Stimulated activated CD4-positive, alpha-beta T cell treated with anti-CD3 and anti-CD28 coated beads, Interleukin-4, amount 100 ng/mL, for 48 hours (primary cell): ENCODE results near the gene WEE1.
A peak's percentile ranks its signal among the peaks of the same experiment; 100 is the strongest.
"Not testable (repeated sequence)": the region's sequence is repeated elsewhere in the genome, so short reads cannot be mapped to it uniquely, and the experiment has no call there.

Experiments
- DNase-seq, 2 donors: peaks; one replicate each; pipeline ENCODE4 v3.0.0-alpha.2; 2020; ENCODE audit warnings: low read depth in 2 of 2

Gene WEE1

DNA sequence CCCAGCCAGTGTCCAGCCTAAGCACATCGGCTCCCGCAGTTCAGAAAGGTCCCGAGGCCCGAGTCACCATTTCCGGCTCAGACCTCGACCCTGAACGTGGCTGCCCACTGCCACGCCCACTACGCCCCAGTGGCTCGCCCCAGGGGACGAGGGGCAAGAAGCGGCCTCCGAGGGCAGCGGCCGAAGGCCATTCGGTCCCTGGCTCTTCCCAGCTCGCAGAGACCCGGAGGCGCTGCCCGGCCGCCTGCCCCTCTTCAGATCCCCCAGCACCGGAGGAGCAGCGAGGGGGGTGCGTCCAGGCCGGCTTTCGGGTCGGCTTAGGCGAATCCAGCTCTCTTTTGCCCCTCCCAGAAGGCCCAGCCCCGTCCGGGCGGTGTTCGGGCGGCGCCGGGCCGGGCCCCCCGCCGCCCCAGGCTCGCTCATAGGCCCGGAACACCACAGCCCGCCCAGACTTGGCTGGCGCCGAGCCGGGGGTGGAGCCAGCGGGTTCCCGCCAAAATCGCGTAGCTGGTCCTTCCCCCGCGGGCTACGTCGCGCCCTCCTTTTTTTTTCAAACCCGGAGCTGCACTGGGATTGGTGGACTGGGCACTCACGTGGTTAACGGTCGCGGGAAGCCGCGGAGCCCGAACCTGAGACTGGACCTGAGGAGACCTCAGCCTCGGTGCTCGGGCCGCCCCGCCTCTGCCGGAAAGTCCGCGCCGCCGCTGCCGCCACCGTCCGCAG lies at the start of gene WEE1:
Gene WEE1 (plus strand): TSS at position 619 of the 723 bp plus-strand sequence. CDS start 264 bp downstream, outside the sequence.
- DNase-seq: peak; percentile 97

DNA sequence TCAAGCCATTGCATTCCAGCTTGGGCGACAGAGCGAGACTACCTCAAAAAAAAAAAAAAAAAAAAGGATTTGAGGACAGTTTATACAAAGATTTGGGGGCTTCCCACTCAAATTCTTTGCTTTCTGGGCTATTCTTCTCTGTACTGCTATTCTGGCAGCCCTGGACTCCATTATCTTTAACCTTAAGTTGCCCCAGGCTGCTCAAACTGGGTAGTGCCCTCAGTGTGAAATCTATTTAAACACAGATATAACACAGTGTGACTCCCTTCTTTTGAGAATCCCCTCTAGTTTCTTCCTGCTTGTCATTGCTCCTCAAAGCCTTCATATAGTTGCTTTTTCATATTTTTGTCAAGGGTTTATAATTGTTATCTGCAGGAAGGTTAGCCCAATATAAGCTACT lies 49.5 kb upstream of the WEE1 start:
- DNase-seq: no peak

DNA sequence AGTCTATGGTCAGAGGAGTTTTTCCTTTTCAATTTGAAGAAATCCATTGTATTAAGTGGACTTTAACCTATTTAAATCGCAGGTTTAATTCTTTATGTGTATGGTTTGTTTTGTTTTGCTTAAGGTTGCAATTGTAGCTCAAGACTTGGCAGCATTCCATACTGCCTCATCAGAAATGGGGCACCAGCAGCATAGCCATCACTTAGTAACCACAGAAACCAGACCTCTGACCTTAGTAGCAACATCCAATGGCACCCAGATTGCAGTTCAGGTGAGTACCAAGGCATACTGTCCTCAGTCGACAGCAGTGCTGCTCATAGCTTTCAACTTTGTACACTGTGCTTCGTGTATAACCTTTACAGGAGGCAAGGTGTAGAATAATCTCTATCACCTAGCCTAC lies 48.4 kb upstream of the WEE1 start:
- no peak for DNase-seq

DNA sequence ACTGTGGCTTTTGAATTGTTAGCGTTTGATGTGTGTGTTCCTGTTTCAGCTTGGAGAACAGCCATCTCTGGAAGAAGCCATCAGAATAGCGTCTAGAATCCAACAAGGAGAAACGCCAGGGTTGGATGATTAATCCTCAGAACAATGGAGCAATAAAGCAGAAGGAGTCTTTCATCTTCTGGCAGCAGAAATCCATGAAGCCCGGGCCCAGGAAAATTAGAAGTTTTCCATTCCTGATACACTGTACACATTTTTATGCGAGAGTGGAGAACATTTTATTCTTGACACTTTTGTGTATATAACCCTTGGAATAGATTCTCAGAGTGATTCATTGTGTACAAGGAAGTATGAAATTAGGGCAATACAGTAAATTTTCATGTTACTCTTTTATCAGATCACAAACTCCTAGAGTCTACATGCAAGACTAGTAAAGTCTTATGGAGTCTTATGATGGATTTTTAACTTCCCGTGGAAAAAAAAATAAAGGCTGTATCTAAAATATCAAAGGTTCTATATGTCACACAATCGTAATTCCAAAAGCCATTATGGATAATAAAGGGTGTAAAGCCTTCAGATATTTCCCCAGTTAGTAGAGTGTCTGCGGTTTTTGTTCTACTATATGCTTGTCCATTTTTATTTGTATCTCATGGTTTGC lies 45.9 kb upstream of the WEE1 start:
- DNase-seq: no peak

DNA sequence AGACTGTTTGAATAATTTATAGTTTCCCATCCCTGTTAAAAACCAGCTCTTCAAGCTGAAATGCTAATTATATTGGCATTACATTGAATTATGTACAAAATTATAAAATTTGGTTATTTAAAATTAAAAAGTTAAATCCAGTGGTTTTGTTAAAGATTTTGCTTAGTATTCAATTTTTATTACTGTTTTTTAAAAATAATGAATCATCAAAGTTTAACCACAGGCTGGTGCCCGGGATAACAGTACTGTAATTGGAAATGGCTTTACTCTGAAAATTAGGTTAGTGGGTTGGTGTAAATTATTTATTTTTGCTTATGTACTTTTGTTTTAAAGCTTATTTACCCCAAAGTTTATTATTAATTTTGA lies 45.4 kb upstream of the WEE1 start:
- no peak for DNase-seq

DNA sequence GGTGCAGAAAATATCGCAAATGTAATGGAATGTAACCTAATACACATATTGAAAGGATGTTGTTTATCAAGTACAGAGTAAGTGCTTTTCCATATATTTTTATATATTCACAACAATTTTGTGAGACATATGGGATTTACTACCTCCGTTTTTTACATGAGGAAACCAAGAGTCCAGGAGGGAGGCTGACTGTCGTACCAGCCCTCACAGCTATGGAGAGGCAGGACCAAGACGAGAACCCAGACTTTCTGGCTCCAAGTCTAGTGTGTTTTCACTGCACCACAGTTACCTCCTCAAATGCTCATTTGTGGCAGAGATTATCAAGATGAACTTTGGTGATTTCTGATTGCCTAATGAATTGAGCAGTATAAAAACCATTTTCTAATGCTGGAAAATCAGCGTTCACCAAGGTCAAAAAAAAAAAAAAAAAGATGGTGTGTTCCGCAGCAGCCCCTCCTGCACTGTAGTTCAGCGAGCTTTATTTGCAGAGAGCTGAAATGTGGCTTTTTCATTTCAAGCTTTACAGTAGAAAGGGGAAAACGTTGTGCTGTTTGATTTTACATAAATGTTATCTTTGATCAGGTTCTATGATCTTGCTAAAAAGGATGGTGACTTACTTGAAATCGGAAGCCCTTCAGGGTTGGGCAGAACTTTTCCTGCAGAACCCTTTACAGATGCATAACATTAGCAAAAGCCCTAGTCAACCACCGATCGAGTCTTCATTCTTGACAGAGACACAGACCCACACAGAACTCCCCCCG lies 44.7 kb upstream of the WEE1 start:
- no peak for DNase-seq

DNA sequence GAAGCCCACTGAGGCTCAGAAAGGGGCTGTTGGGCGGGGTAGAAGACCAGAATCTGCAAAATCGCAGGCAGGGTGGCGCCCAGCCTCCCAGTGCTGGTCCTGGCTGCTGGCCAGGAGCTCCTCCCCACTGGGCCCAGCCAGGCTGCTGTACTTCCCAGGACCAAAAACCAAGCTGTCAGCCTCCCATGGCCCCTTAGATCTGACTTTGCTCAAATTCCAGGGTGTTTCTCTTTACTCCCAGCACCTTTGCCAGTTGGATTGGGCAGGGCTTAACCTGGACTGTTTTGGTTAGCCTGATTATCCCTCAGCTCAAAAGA lies 44.2 kb upstream of the WEE1 start:
- DNase-seq: no peak

DNA sequence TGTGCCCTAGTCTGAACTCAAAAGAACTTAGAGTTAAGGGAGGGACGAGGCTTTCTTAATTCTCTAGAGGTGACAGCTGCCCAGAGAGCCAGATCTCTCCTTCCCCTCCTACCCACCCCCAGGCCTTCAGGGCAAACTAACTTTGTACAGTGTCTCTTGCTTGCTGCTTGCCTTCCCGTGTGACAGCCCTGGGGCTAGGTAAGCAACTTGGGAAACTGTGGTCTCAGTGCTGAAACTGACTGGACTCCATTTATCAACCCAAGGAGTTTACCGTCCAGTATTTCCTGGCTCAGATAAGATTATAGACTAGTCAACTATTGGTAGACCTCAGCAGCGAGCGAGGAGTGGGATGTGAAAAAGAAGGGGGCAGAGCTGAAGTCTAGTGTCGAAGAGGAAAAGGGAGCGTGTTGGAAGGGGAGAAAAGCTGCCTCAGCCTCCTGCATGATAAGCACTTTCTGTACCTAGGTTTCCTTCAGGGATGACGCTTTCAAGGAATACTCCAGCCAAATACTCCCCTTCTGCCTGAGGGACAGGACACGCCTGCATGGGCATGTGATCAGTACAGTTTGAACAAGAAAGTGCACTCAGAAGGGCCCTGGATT lies 43.3 kb upstream of the WEE1 start:
- no peak for DNase-seq

DNA sequence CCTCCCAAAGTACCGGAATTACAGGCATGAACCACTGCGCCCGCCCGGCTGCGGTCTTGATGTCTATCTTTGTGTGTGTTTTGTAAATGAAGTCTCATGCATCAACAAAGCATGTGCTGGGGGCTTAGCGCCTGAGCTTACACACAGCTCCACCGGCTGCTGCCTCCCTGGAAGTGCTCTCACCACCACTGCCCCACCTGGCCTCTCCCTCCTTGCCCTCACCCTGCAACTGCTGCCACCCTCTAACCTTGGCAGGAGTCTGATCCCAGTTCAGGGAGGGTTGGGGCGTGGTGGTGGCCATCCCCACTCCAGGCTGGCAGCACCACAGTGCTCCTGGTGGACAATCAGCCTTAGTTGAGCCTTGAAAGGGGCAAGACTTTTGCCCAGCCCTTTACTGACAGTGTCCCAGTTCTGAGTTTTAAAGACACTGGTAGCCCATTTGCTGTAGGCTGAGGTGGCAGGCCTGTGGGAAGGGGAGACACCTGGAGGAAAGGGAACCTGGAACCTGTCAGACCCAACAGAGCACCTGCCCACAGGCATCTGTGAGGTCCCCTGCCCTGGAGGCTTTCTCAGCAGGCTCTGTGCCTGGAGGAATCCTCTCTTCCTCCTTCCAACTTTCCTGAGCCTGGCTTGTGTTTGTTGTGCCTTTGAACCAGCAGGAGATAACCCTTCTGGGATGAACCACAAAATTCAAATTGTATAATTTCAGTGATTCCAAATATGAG lies 42.4 kb upstream of the WEE1 start:
- no peak for DNase-seq

DNA sequence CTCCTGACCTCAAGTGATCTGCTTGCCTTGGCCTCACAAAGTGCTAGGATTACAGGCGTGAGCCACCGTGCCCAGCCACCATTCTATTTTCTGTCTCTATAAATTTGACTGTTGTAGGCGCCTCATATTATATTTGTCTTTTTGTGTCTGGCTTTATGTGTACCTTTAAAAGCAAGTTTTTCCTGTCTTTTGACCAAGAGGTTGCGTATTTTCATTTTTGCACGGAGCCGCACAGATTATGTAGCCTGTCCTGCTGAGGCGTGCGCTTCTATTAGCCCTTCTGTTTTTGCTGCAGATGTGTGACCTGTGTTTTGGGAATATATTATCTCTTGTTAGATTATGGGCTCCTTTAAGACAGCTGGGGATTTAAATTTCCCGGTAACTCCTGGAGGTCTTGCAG lies 40.4 kb upstream of the WEE1 start:
- DNase-seq: no peak

DNA sequence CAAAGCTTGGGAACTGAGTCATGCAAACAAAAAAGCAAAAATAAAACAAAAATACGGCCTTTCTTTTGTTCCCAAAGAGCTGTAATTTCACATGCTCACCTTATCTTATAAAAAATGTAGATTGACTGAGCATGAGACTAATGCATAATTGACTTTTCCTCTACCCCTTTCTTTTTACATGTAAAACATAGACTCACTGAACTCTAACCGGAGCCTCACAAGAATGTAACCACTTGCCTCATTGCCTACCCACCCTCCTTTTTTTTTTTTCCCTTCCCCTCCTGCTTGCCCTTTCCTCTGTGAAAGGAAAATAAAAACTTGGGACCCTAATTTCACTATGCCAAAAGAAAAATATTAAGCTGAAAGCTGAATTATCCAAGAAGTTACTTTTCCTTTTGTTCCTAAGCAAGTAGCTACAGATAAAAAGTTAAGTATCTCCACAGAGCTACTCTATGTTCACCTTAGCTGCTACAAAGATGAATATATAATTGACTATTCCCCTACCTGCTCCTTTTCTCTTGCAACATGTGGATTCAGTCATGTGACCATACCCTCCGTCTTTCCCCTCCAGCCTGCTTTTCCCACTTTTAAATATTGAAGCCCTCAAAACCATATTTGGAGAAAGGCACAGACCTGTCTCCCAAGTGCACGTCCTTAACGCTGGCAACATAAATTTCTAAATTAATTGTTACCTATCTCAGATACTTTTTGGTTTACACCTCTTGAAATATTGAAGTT lies 39.6 kb upstream of the WEE1 start:
- DNase-seq: no peak

DNA sequence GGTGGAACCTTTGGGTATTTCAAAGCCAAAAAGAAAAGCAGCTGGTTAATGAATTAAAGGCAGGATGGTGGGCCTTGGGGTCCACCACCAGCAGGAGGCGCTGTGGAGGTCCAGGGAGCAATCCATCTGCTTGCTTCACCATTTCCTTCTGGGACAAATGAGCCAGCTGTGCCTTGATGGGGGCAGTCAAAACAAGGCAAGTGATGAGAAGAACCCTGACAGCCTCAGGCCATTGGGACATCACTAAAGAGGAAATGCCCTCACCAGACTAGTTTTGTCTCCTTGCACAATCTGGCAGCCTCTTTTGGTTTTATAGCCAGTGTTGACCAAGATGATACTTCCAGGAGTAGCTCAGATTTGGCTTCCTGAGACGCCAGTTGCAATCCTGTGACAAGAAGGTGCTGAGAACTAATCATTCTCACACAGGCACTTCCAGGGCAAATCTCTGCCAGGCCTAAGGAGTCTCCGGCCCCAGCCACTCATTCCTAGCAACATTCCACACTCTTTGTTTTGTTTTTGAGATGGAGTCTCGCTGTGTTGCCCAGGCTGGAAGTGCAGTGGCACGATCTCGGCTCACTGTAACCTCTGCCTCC lies 38.2 kb upstream of the WEE1 start:
- peak; percentile 77 to 89 for DNase-seq

DNA sequence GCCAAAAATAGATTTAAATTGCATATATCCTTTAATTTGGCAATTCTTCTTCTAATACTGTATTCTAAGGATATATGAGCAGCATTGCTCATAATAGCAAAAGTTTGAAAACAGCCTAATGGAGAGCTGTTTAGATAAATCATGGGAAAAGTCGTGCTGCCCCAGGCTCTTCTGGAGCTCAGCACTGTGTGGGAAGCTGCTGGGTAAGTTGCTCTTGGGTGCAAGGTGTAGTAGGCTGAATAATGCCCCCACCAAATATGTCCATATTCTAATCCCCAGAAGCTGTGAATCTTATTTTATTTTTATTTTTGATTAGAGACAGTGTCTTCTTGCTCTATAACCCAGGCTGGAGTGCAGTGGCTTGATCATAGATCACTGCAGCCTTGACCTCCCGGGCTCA lies 34.9 kb upstream of the WEE1 start:
- DNase-seq: no peak

DNA sequence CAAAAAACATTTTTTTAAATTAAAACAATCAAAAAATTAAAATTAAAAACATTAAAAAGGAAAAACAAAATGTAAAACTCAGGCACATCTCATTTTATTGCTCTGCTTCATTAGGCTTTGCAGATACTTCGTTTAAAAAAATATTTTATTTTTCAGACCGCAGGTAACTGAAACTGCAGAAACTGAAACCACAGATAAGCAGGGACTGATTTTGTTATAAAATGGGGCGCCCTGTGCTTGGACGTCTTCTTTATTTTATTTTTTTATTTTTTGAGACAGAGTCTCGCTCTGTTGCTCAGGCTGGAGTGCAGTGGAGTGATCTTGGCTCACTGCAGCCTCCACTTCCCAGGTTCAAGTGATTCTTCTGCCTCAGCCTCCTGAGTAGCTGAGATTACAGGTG lies 24.3 kb upstream of the WEE1 start:
- DNase-seq: not testable (repeated sequence)

DNA sequence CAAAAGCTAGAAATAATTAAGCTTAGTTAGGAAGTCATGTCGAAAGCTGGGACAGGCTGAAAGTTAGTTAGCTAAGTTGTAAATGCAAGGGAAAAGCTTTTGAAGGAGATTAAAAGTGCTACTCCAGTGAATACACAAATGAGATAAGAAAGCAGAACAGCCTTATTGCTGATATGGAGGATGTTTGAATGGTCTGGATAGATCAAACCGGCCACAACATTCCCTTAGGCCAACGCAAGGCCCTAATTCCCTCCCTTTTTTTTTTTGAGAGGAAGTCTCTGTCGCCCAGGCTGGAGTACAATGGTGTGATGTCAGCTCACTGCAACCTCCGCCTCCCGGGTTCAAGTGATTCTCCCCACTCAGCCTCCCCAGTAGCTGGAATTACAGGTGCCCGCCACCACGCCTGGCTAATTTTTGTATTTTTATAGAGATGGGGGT lies 23.3 kb upstream of the WEE1 start:
- no peak for DNase-seq

DNA sequence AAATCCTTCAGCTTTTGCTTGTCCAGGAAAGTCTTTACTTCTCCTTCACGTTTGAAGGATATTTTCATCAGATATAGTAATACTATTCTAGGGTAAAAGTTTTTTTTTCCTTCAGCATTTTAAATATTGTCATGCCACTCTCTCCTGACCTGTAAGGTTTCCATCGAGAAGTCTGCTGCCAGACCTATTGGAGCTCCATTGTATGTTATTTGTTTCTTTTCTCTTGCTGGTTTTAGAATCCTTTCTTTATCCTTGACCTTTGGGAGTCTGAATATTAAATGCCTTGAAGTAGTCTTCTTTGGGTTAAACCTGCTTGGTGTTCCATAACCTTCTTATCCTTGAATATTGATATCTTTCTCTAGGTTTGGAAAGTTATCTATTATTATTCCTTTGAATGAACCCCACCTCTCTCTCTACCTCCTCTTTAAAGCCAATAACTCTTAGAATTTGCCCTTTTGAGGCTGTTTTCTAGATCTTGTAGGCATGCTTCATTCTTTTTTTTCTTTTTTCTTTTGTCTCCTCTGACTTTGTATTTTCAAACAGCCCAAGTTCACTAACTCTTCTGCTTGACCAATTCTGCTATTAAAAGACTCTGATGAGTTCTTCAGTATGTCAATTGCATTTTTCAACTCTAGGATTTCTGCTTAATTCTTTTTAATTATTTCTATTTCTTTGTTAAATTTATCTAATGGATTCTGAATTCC lies 12.0 kb upstream of the WEE1 start:
- no peak for DNase-seq

DNA sequence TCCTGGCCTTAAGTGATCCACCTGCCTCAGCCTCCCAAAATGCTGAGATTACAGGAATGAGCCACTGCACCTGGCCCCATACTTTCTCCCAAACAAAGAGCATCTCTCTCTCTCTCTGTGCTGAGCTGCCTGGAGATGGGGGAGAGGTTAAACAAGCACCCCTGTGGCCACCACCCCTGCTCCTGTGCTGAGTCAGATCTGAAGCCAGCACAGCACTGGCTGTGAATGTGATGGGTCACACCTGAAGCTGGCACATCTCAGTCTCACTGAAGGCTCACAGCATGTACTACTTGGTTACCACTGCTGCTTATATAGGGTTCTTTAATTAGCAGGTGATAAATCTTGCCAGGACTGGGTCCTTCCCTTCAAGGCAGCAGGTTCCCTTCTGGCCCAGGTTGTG lies 10.8 kb upstream of the WEE1 start:
- no peak for DNase-seq

DNA sequence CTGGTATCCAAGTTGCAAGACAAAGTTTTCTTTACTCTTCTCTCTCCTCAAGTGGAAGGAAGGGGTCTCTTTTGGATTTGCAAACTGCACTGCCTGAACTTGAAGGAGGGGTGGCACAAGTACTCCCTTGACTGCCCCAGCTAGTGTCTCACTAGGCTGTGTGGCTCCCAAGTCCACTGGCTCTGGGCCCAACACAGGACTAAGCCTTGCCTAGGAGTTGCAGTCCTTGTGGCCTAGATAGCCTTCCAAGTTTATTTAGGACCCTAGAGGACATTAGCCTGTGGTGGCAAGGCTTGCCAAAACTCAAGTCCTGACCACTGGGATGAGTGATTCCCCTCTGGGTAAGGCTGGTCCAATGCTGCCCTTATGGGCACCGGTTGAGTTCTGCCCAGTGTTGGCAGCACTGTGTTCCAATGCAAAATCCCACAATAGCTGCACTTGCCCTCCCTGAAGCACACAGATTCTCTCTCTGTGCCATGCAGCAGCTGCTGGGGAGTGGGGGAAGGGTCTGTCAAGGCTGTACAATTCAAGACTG lies 10.2 kb upstream of the WEE1 start:
- DNase-seq: no peak

DNA sequence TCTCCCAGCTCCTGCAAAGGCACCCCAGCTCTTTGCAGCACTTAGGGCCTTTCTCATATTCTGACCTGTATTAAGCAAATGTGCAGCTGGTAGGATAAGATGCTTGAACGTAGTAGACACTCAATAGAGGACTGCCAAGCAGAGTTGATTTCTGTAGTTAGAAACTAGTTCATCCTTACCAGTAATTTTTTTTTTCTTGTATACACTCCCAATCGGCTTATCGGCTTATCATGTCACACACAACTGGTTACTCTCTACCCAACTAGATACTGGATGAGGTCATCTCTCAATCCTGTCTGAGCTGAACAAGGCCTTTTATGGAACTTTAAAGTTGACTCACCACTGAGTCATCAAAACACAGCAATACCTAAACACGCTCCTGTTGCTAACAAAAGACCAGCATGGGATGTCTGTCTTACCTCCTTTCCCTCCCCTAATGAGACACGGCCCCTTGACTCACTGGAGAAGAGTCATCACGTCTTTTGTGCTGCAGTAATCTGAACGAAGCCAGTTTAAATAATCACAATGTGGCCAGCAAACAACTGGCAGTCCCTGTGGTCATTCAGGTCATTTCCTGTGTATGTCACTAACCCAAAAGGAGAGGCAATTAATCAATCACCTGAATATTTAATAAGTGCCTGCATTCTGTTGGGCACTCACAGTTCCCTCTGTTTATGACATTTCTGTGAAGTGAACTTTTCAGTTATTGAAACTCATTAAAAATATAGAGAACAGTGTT lies 7.5 kb upstream of the WEE1 start:
- DNase-seq: peak; percentile 28 to 50
